GM12878 (cell line): ENCODE measurements around the gene NEK11. TPM values are rescaled to one million over a fixed set of nuclear protein-coding genes. Genes with fewer than 3 reads are reported as not detected.

Source experiments
- ATAC-seq: fragments of 200-7000 bp; cut with Tn5 transposase; 3 replicates; pipeline ENCODE4 v1.9.1; 2020; ENCODE audit warnings: mild to moderate bottlenecking, moderate library complexity
- BruUV-seq: library from RNA; stranded (reverse); fragments of 400-500 nt; replicated peaks from 2 replicates; lab custom pipeline; 2021; lab: Mats Ljungman, UMichigan
- CTCF ChIA-PET: fragments of 300-600 bp; sonication (Branson Sonifier 250); formaldehyde crosslinking; extraction: SDS; loops from one replicate; lab custom pipeline; 2021; ENCODE audit warnings: inconsistent platforms; lab: Yijun Ruan, JAX
- POLR2A ChIA-PET: fragments of 350-600 bp; formaldehyde crosslinking; extraction: SDS; loops from one replicate; lab custom pipeline; 2021; ENCODE audit warnings: inconsistent platforms; lab: Charles Lee
- RAD21 ChIA-PET: fragments of 300-600 bp; sonication (Branson Sonifier 250); formaldehyde crosslinking; loops from one replicate; lab custom pipeline; 2023; ENCODE audit warnings: antibody characterized with exemption; ENCODE audit not compliant: unreplicated experiment; lab: Charles Lee
- SMC1A ChIA-PET: fragments of 300-600 bp; sonication (Branson Sonifier 250); formaldehyde crosslinking; loops from one replicate; lab custom pipeline; 2023; ENCODE audit not compliant: unreplicated experiment, uncharacterized antibody; lab: Charles Lee
- DNase-seq: peaks from one replicate; pipeline ENCODE4 v3.0.0-alpha.2; 2011; ENCODE audit warnings: low read depth, low spot score
- FAIRE-seq: peaks from 3 replicates; lab custom pipeline; 2011; peaks lifted over from hg19 to GRCh38; lab: Jason Lieb, UNC
- H2AFZ ChIP-seq: 2 replicates; pipeline ENCODE4 v1.6.0; 2011; ENCODE audit warnings: low read depth, low read length, control low read depth; ENCODE audit not compliant: control insufficient read depth
- H3K27ac ChIP-seq: 2 replicates; pipeline ENCODE4 v1.5.1; 2011; ENCODE audit warnings: control low read depth; ENCODE audit not compliant: control insufficient read depth, insufficient read depth
- H3K27me3 ChIP-seq, 2 experiments: replicated peaks in 1 of 2; 2 replicates each; pipeline versions ENCODE4 v1.6.0 to v1.6.1; 2011; ENCODE audit warnings: low read length in 1 of 2; ENCODE audit not compliant: control insufficient read depth in 2 of 2, insufficient read depth in 2 of 2
- H3K36me3 ChIP-seq, 2 experiments: 2 replicates each; pipeline ENCODE4 v1.5.1; 2011; ENCODE audit warnings: low read length in 1 of 2; ENCODE audit not compliant: control insufficient read depth in 2 of 2, insufficient read depth in 2 of 2
- H3K4me1 ChIP-seq: 2 replicates; pipeline ENCODE4 v1.6.1; 2011; ENCODE audit warnings: mild to moderate bottlenecking, low read length, moderate library complexity, mixed read lengths; ENCODE audit not compliant: control insufficient read depth, insufficient read depth
- H3K4me2 ChIP-seq: 2 replicates; pipeline ENCODE4 v1.6.0; 2011; ENCODE audit warnings: control low read depth; ENCODE audit not compliant: control insufficient read depth, insufficient read depth
- H3K4me3 ChIP-seq: fragments of 200-600 bp; sonication (generic); 2 replicates; pipeline ENCODE4 v1.5.1; 2016
- H3K79me2 ChIP-seq: 2 replicates; pipeline ENCODE4 v1.6.0; 2011; ENCODE audit warnings: low read length; ENCODE audit not compliant: control insufficient read depth, insufficient read depth
- H3K9ac ChIP-seq: 2 replicates; pipeline ENCODE4 v1.8.0; 2011; ENCODE audit warnings: low read length, control low read depth, mixed read lengths; ENCODE audit not compliant: control insufficient read depth, insufficient read depth
- H3K9me3 ChIP-seq: replicated peaks from 3 replicates; pipeline ENCODE4 v1.5.1; 2011; ENCODE audit warnings: mild to moderate bottlenecking, low read length; ENCODE audit not compliant: control insufficient read depth, insufficient read depth
- H4K20me1 ChIP-seq: 2 replicates; pipeline ENCODE4 v1.6.0; 2011; ENCODE audit not compliant: control insufficient read depth, insufficient read depth
- ASH2L ChIP-seq: fragments of 300-600, 200-600 bp; sonication (generic); IDR thresholded peaks from 2 replicates; pipeline ENCODE4 v1.6.1; 2017; ENCODE audit warnings: low read depth, mild to moderate bottlenecking, borderline replicate concordance
- BRCA1 ChIP-seq: IDR thresholded peaks from 2 replicates; pipeline ENCODE4 v1.6.1; 2011; ENCODE audit warnings: low read depth, low read length, improper control_type of control experiment
- CEBPZ ChIP-seq: fragments of 150-350 bp; IDR thresholded peaks from 2 replicates; pipeline ENCODE4 v1.6.1; 2016; ENCODE audit warnings: low read depth, low read length
- ETV6 ChIP-seq, 2 experiments: fragments of 450-650 bp in 1 of 2; IDR thresholded peaks in 1 of 2; conservative IDR thresholded peaks in 1 of 2; 2 replicates each; pipeline ENCODE4 v1.6.1; 2014; ENCODE audit warnings: antibody characterized with exemption in 1 of 2, borderline replicate concordance in 1 of 2, low read depth in 1 of 2, mild to moderate bottlenecking in 1 of 2, moderate library complexity in 1 of 2
- IKZF1 ChIP-seq: fragments of 450-650 bp; conservative IDR thresholded peaks from 2 replicates; pipeline ENCODE4 v1.6.1; 2017; ENCODE audit warnings: antibody characterized with exemption, mild to moderate bottlenecking
- KDM1A ChIP-seq: fragments of 200-600 bp; sonication (generic); IDR thresholded peaks from 2 replicates; pipeline ENCODE4 v1.6.1; 2016; ENCODE audit warnings: borderline replicate concordance
- MEF2B ChIP-seq: fragments of 450-650 bp; IDR thresholded peaks from 2 replicates; pipeline ENCODE4 v1.6.1; 2018; ENCODE audit warnings: mild to moderate bottlenecking, moderate library complexity; ENCODE audit not compliant: partially characterized antibody, poor library complexity, severe bottlenecking
- POLR2A ChIP-seq: IDR thresholded peaks from 2 replicates; pipeline ENCODE4 v1.6.1; 2011; ENCODE audit warnings: low read depth, mild to moderate bottlenecking, low read length
- POLR2AphosphoS2 ChIP-seq: IDR thresholded peaks from 2 replicates; pipeline ENCODE4 v1.6.1; 2011; ENCODE audit warnings: low read depth, mild to moderate bottlenecking, low read length, improper control_type of control experiment, moderate library complexity
- RUNX3 ChIP-seq: IDR thresholded peaks from 2 replicates; pipeline ENCODE4 v1.6.1; 2012; ENCODE audit warnings: low read length, inconsistent platforms
- TARDBP ChIP-seq: IDR thresholded peaks from 2 replicates; pipeline ENCODE4 v1.6.1; 2016; ENCODE audit warnings: borderline replicate concordance
- USF2 ChIP-seq: IDR thresholded peaks from 2 replicates; pipeline ENCODE4 v1.6.1; 2011; ENCODE audit warnings: low read depth, low read length, improper control_type of control experiment, borderline replicate concordance
- YBX1 ChIP-seq: fragments of 450-650 bp; IDR thresholded peaks from 2 replicates; pipeline ENCODE4 v1.6.1; 2016; ENCODE audit warnings: antibody characterized with exemption
- ZBTB40 ChIP-seq: fragments of 450-650 bp; IDR thresholded peaks from 2 replicates; pipeline ENCODE4 v1.6.1; 2016; ENCODE audit warnings: mild to moderate bottlenecking, moderate library complexity, borderline replicate concordance
- WGBS: methylation state at CpG from one replicate; pipeline ENCODE4 v1.1.6; 2016; ENCODE audit warnings: low lambda C conversion rate; ENCODE audit not compliant: insufficient replicate concordance, insufficient coverage; ENCODE audit errors: missing lambda C conversion rate; 5-methylcytosine and 5-hydroxymethylcytosine counted together
- in situ Hi-C: fragments of 300-500 bp; cut with MboI; formaldehyde crosslinking; loops from 9 replicates; pipeline ENCODE4 v1.14.3; 2018; ENCODE audit warnings: mixed read lengths
- intact Hi-C: fragments of 100-400 bp; cut with micrococcal nuclease; formaldehyde crosslinking; loops from one replicate; pipeline ENCODE4 v1.14.2; 2022; ENCODE audit not compliant: unreplicated experiment
- polyA plus RNA-seq, 11 experiments: library from polyadenylated mRNA; depleted of rRNA in 4 of 11; unstranded in 6 of 11; stranded (reverse) in 5 of 11; fragments of >200 nt; fragmentation: Nextera tagmentation in 4 of 11; fragmentation: Illumina TruSeq in 1 of 11; extraction: Ambion mirVana in 4 of 11; extraction: Trizol in 1 of 11; gene quantifications; 1 replicate in 1 of 11; 2 replicates in 10 of 11; pipeline versions ENCODE4 v1.2.1 to v1.2.3, GENCODE V29; 2011 to 2016; ENCODE audit warnings: inconsistent platforms in 2 of 11, missing spikeins in 2 of 11, low read depth in 1 of 11
- total RNA-seq, 4 experiments: library from RNA; depleted of rRNA in 3 of 4; stranded (reverse); fragments of >200 nt in 3 of 4; fragmentation: Illumina TruSeq in 1 of 4; extraction: Trizol in 1 of 4; gene quantifications; 2 replicates each; pipeline versions ENCODE4 v1.2.1 to v1.2.3, GENCODE V29; 2013 to 2021
- TF ChIP-seq, protein P1 (sequence below): fragments of 450-650 bp; IDR thresholded peaks from 2 replicates; pipeline ENCODE4 v1.6.1; 2017; ENCODE audit warnings: mild to moderate bottlenecking

Gene NEK11
- total and polyA plus RNA-seq, 10 of the 15 experiments (the other 5 are each of a cell fraction or from before 2014, with no cell fraction given): 0.05 to 0.94 (median 0.36) TPM; not detected in 1

DNA sequence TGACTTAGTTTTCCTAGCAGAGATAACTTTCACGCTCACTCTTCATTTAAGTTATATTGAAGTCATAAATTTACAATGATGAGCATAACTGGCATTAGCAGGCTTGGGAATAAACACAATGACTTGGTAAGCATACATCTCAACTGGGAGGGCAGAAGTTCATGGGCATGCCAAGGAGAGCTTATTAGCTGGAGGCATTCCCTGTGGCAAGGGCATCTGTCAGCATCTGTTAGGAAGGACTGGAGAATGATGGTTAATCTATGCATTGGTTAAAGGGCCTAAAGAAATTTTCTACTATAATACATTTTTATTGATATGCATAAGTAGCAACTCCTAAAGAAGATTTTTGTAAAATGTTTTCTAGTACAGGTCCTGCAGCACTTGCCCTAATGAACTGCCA is 52.4 kb downstream of the NEK11 start:
- Histone ChIP-seq H3K4me2 (no peak overlapping the region), H3K9me3 (no peaks in the 10 kb centered on the region), H3K27ac (no peak overlapping the region), H3K4me3 (no peak overlapping the region), H3K4me1 (no peaks in the 10 kb centered on the region; the same call in 1 of the 2 replicates), H3K27me3 (no peaks in the 10 kb centered on the region), H3K79me2 (no peaks in the 10 kb centered on the region), H3K36me3 (no peaks in the 10 kb centered on the region), H4K20me1 (no peaks in the 10 kb centered on the region), H3K9ac (no peak overlapping the region), H2AFZ (no peak overlapping the region)
- ChIA-PET CTCF (interaction anchor here (0.9 to 1.7 kb wide), 2 partner anchors 44 to 46 kb away, joined by 3 to 4 read pairs; no protein-coding TSS in a partner anchor), SMC1A (interaction anchor here (0.7 to 2.2 kb wide), 2 partner anchors 11 to 276 kb away, joined by 3 to 7 read pairs; no protein-coding TSS in a partner anchor), POLR2A (no interaction called here), RAD21 (no interaction called here)
- intact Hi-C loops: no loop called here
- no TSS peak for BruUV-seq
- FAIRE-seq (no peak), DNase-seq (no peak), ATAC-seq (no peak)
- in situ Hi-C loops: no loop called here
- 63% methylated on average over 1 of the region's 1 CpG for WGBS
- no peak for TF ChIP-seq ETV6 (conservative IDR thresholded peaks at IDR 0.05 in 1 of 2, IDR thresholded peaks at IDR 0.05 in 1 of 2; ENCODE audit: borderline replicate concordance in 1 of 2, low read depth in 1 of 2)
- no peak for TF ChIP-seq YBX1
- TF ChIP-seq POLR2AphosphoS2: no peak
- TF ChIP-seq MEF2B: no peak
- TF ChIP-seq USF2: no peak
- TF ChIP-seq CEBPZ: no peak
- no peak for TF ChIP-seq ZBTB40
- TF ChIP-seq KDM1A: no peak
- no peak for TF ChIP-seq BRCA1
- TF ChIP-seq ASH2L: no peak
- no peak for TF ChIP-seq IKZF1
- TF ChIP-seq, protein P1, sequence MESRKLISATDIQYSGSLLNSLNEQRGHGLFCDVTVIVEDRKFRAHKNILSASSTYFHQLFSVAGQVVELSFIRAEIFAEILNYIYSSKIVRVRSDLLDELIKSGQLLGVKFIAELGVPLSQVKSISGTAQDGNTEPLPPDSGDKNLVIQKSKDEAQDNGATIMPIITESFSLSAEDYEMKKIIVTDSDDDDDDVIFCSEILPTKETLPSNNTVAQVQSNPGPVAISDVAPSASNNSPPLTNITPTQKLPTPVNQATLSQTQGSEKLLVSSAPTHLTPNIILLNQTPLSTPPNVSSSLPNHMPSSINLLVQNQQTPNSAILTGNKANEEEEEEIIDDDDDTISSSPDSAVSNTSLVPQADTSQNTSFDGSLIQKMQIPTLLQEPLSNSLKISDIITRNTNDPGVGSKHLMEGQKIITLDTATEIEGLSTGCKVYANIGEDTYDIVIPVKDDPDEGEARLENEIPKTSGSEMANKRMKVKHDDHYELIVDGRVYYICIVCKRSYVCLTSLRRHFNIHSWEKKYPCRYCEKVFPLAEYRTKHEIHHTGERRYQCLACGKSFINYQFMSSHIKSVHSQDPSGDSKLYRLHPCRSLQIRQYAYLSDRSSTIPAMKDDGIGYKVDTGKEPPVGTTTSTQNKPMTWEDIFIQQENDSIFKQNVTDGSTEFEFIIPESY: no peak
- TF ChIP-seq POLR2A: no peak
- no peak for TF ChIP-seq RUNX3
- no peak for TF ChIP-seq TARDBP
